Measurements from ENCODE around the gene KLHL4.

GRCh38 chrX:87516717-87517121 is 883 bp upstream of the KLHL4 start:
- TF ChIP-seq, protein P1, sequence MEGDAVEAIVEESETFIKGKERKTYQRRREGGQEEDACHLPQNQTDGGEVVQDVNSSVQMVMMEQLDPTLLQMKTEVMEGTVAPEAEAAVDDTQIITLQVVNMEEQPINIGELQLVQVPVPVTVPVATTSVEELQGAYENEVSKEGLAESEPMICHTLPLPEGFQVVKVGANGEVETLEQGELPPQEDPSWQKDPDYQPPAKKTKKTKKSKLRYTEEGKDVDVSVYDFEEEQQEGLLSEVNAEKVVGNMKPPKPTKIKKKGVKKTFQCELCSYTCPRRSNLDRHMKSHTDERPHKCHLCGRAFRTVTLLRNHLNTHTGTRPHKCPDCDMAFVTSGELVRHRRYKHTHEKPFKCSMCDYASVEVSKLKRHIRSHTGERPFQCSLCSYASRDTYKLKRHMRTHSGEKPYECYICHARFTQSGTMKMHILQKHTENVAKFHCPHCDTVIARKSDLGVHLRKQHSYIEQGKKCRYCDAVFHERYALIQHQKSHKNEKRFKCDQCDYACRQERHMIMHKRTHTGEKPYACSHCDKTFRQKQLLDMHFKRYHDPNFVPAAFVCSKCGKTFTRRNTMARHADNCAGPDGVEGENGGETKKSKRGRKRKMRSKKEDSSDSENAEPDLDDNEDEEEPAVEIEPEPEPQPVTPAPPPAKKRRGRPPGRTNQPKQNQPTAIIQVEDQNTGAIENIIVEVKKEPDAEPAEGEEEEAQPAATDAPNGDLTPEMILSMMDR (conservative IDR thresholded peaks at IDR 0.05; ENCODE audit: low read depth, low read length): no peak
- TF ChIP-seq EZH2 (IDR thresholded peaks at IDR 0.05; ENCODE audit: low read length, unreplicated experiment): no peak
- TF ChIP-seq EZH2phosphoT487 (IDR thresholded peaks at IDR 0.05; ENCODE audit: borderline replicate concordance, low read length): no peak
